Esophagus muscularis mucosa (tissue), 4 donors: Measurements from ENCODE around the gene HIC1.

Source experiments
- EP300 ChIP-seq: sonication (generic); formaldehyde crosslinking; IDR thresholded peaks from one replicate; pipeline ENCODE4 v1.6.1; 2017; ENCODE audit warnings: antibody characterized with exemption
- POLR2AphosphoS5 ChIP-seq, 2 donors: sonication (generic); formaldehyde crosslinking; IDR thresholded peaks; one replicate each; pipeline ENCODE4 v1.6.1; 2017; ENCODE audit warnings: antibody characterized with exemption in 2 of 2
- TF ChIP-seq, protein P1 (sequence below), 3 experiments: fragments of 200-600 bp in 2 of 3; fragments of 450-650 bp in 1 of 3; sonication (generic) in 2 of 3; IDR thresholded peaks; one replicate each; pipeline ENCODE4 v1.5.1; 2017 to 2019; ENCODE audit warnings: antibody characterized with exemption in 3 of 3, mild to moderate bottlenecking in 2 of 3, moderate library complexity in 1 of 3

DNA sequence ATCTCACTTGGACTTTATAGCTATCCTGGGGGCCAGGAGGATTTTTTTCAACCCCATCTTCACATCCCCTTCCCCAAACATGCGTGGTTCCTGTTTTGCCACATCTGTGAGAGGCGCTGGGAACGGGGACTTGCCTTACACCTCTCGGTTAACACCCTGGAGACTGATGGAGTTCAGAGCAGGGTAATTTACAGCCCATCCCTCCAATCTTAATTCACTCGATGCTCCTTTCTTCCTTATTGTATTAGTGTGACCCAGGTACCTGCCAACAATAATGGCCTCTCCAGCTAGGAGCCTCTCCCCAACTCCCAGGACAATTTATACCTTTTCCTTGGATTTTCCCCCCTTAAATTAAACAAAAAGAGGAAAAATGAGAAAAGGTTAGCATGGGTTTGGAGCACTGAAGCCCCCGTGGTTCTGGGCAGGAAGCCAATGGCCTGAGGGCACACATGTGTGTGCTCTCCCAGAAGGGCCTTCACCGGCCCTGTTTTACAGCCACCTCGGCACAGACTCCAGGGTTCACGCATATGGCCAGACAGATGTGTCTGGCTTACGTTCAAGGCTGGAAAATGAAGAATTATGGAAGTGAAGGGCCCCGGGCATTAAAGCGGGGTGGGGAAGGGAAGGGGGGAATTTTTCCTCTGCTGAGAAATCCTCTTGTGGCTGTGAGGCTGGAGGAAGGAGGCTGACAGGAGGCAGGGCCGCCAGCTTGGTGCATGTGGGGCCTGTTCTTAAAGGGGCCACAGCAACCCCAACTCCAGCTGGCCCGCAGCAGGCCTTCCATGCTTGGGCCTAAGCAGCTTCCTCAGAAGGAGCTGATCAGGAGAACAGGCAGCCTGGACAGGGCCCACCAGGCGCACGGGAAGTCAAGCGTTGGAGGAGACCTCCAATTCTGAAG is 21.4 kb downstream of the HIC1 start:
- TF ChIP-seq, protein P1, sequence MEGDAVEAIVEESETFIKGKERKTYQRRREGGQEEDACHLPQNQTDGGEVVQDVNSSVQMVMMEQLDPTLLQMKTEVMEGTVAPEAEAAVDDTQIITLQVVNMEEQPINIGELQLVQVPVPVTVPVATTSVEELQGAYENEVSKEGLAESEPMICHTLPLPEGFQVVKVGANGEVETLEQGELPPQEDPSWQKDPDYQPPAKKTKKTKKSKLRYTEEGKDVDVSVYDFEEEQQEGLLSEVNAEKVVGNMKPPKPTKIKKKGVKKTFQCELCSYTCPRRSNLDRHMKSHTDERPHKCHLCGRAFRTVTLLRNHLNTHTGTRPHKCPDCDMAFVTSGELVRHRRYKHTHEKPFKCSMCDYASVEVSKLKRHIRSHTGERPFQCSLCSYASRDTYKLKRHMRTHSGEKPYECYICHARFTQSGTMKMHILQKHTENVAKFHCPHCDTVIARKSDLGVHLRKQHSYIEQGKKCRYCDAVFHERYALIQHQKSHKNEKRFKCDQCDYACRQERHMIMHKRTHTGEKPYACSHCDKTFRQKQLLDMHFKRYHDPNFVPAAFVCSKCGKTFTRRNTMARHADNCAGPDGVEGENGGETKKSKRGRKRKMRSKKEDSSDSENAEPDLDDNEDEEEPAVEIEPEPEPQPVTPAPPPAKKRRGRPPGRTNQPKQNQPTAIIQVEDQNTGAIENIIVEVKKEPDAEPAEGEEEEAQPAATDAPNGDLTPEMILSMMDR (IDR thresholded peaks at IDR 0.05): no peak
- TF ChIP-seq POLR2AphosphoS5 (IDR thresholded peaks at IDR 0.05) (no peak), EP300 (no peak)
